DOHH2 (cell line): ENCODE data around the gene SPDYE6.
A peak's percentile ranks its signal among the peaks of the same experiment; 100 is the strongest.

Source experiments
- H3F3A ChIP-seq: fragments of 200-600 bp; sonication (generic), shearing (Covaris generic); 2 replicates; pipeline ENCODE4 v1.6.0; 2016; ENCODE audit warnings: antibody characterized with exemption, mild to moderate bottlenecking; ENCODE audit not compliant: control insufficient read depth, insufficient read depth
- H3K27ac ChIP-seq: fragments of 200-600 bp; sonication (generic); 2 replicates; pipeline ENCODE4 v1.5.1; 2014; ENCODE audit warnings: low read depth, mild to moderate bottlenecking, low read length, moderate library complexity
- H3K27me3 ChIP-seq: fragments of 200-600 bp; sonication (generic); 2 replicates; pipeline ENCODE4 v1.6.1; 2014; ENCODE audit warnings: mild to moderate bottlenecking, low read length, mixed read lengths; ENCODE audit not compliant: control insufficient read depth
- H3K36me3 ChIP-seq: fragments of 200-600 bp; sonication (generic); 2 replicates; pipeline ENCODE4 v1.6.1; 2014; ENCODE audit warnings: mild to moderate bottlenecking, low read length, moderate library complexity, mixed read lengths; ENCODE audit not compliant: control insufficient read depth
- H3K4me1 ChIP-seq: fragments of 200-600 bp; sonication (generic); 2 replicates; pipeline ENCODE4 v1.6.1; 2014; ENCODE audit warnings: mild to moderate bottlenecking, low read length, mixed read lengths; ENCODE audit not compliant: control insufficient read depth
- H3K4me2 ChIP-seq: fragments of 200-600 bp; sonication (generic); 2 replicates; pipeline ENCODE4 v1.6.0; 2014; ENCODE audit warnings: mild to moderate bottlenecking, low read length, moderate library complexity
- H3K4me3 ChIP-seq: fragments of 200-600 bp; sonication (generic); 2 replicates; pipeline ENCODE4 v1.5.1; 2014; ENCODE audit warnings: mild to moderate bottlenecking, low read length, mixed read lengths
- H3K79me2 ChIP-seq: fragments of 200-600 bp; sonication (generic); 2 replicates; pipeline ENCODE4 v1.6.1; 2014; ENCODE audit warnings: mild to moderate bottlenecking, low read length, mixed read lengths; ENCODE audit not compliant: control insufficient read depth
- H3K9me2 ChIP-seq: fragments of 200-600 bp; sonication (generic); replicated peaks from 2 replicates; pipeline ENCODE4 v1.6.1; 2014; ENCODE audit warnings: mild to moderate bottlenecking, low read length, mixed read lengths; ENCODE audit not compliant: control insufficient read depth
- H3K9me3 ChIP-seq: fragments of 200-600 bp; sonication (generic); 2 replicates; pipeline ENCODE4 v1.6.1; 2014; ENCODE audit warnings: antibody characterized with exemption, low read length, mixed read lengths; ENCODE audit not compliant: control insufficient read depth, insufficient read depth
- H4K20me1 ChIP-seq: fragments of 200-600 bp; sonication (generic); 2 replicates; pipeline ENCODE4 v1.6.0; 2014; ENCODE audit warnings: low read depth, mild to moderate bottlenecking, antibody characterized with exemption, low read length, moderate library complexity; ENCODE audit not compliant: control insufficient read depth, insufficient read depth
- EZH2phosphoT487 ChIP-seq: fragments of 200-600 bp; sonication (generic); IDR thresholded peaks from 2 replicates; pipeline ENCODE4 v1.6.1; 2017; ENCODE audit warnings: borderline replicate concordance, mild to moderate bottlenecking, antibody characterized with exemption, low read length, moderate library complexity, mixed read lengths
- TF ChIP-seq, protein P1 (sequence below): fragments of 200-600 bp; sonication (generic); IDR thresholded peaks from one replicate; pipeline ENCODE4 v1.5.1; 2014; ENCODE audit warnings: antibody characterized with exemption, mild to moderate bottlenecking, low read depth, low read length; ENCODE audit not compliant: poor library complexity, severe bottlenecking

The SPDYE6 gene

GRCh38 chr7:102313997-102314780 is 42.1 kb downstream of the SPDYE6 start:
- H3F3A ChIP-seq, result peaks cover 38% of the 10 kb centered on the region
- H3K4me3 ChIP-seq, result no peak overlapping the region
- peaks cover 50% of the 10 kb centered on the region for H3K4me1 ChIP-seq
- H3K27ac ChIP-seq, result no peak overlapping the region; the same call in 1 of the 2 replicates
- peaks cover 86% of the 10 kb centered on the region for H3K36me3 ChIP-seq
- H3K9me2 ChIP-seq, result no peaks in the 10 kb centered on the region
- peaks cover 7% of the 10 kb centered on the region; the same call in 1 of the 2 replicates for H4K20me1 ChIP-seq
- H3K9me3 ChIP-seq, result no peaks in the 10 kb centered on the region
- peaks cover 26% of the 10 kb centered on the region for H3K79me2 ChIP-seq
- no peak for TF ChIP-seq EZH2phosphoT487
- TF ChIP-seq, protein P1, sequence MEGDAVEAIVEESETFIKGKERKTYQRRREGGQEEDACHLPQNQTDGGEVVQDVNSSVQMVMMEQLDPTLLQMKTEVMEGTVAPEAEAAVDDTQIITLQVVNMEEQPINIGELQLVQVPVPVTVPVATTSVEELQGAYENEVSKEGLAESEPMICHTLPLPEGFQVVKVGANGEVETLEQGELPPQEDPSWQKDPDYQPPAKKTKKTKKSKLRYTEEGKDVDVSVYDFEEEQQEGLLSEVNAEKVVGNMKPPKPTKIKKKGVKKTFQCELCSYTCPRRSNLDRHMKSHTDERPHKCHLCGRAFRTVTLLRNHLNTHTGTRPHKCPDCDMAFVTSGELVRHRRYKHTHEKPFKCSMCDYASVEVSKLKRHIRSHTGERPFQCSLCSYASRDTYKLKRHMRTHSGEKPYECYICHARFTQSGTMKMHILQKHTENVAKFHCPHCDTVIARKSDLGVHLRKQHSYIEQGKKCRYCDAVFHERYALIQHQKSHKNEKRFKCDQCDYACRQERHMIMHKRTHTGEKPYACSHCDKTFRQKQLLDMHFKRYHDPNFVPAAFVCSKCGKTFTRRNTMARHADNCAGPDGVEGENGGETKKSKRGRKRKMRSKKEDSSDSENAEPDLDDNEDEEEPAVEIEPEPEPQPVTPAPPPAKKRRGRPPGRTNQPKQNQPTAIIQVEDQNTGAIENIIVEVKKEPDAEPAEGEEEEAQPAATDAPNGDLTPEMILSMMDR, result no peak
- no peak overlapping the region for H3K4me2 ChIP-seq
- no peaks in the 10 kb centered on the region for H3K27me3 ChIP-seq

- H3K36me3 ChIP-seq, result peaks cover 86% of the 10 kb centered on the region
- peaks cover 62% of the 10 kb centered on the region for H3K4me1 ChIP-seq
- H3K27ac ChIP-seq, result peak overlapping the region; percentile 80
- H3K27me3 ChIP-seq, result no peaks in the 10 kb centered on the region
- peaks cover 45% of the 10 kb centered on the region for H3K79me2 ChIP-seq
- no peaks in the 10 kb centered on the region for H3K9me3 ChIP-seq
- peak overlapping the region; percentile 56 for H3K4me2 ChIP-seq
- H3K4me3 ChIP-seq, result peak overlapping the region; percentile 30
- H4K20me1 ChIP-seq, result 0 out of 2 replicates have a peak, but pooled peaks cover 3% of the 10 kb centered on the region
- peaks cover 27% of the 10 kb centered on the region for H3F3A ChIP-seq
- no peaks in the 10 kb centered on the region for H3K9me2 ChIP-seq
- TF ChIP-seq, protein P1, result no peak
- TF ChIP-seq EZH2phosphoT487, result no peak
These were observed 43.9 kb downstream of the SPDYE6 start for GRCh38 chr7:102312317-102312716.

- peaks cover 51% of the 10 kb centered on the region for H3K79me2 ChIP-seq
- no peak overlapping the region for H3K4me3 ChIP-seq
- TF ChIP-seq EZH2phosphoT487, result no peak
- TF ChIP-seq, protein P1, result no peak
- H3K27ac ChIP-seq, result peak overlapping the region; percentile 80
- H3F3A ChIP-seq, result peaks cover 25% of the 10 kb centered on the region
- H3K27me3 ChIP-seq, result no peaks in the 10 kb centered on the region
- 0 out of 2 replicates have a peak overlapping the region, but pooled peaks have one; percentile 17 for H3K4me2 ChIP-seq
- H3K36me3 ChIP-seq, result peaks cover 82% of the 10 kb centered on the region
- no peaks in the 10 kb centered on the region for H3K9me2 ChIP-seq
- no peaks in the 10 kb centered on the region for H4K20me1 ChIP-seq
- H3K9me3 ChIP-seq, result no peaks in the 10 kb centered on the region
- H3K4me1 ChIP-seq, result peaks cover 77% of the 10 kb centered on the region
These were observed 45.8 kb downstream of the SPDYE6 start for GRCh38 chr7:102310414-102310815.
